Left colon (tissue), 2 donors: Measurements from ENCODE around the gene NKD1. TPM values are rescaled to one million over a fixed set of nuclear protein-coding genes. Genes with fewer than 3 reads are reported as not detected.

Experiments
- ATAC-seq: fragments of 200-7000 bp; cut with Tn5 transposase; one replicate; pipeline ENCODE4 v1.9.1; 2020; ENCODE audit warnings: mild to moderate bottlenecking, moderate library complexity
- DNase-seq, 2 donors: peaks; one replicate each; pipeline ENCODE4 v3.0.0-alpha.2; 2020
- intact Hi-C, 2 donors: fragments of 100-400 bp; cut with DNase I in 1 of 2; cut with micrococcal nuclease in 1 of 2; formaldehyde crosslinking; loops; one replicate each; pipeline versions ENCODE4 v1.11.2 to v1.14.0; 2022; cut with DNase I, micrococcal nuclease
- total RNA-seq, 2 donors: library from RNA; stranded (reverse); fragmentation: NEBNext Ultra II Directional; extraction: Animal tissue kit (Norgen Biotek cat#: 25700); gene quantifications; one replicate each; pipeline ENCODE4 v1.2.1, GENCODE V29; 2021
- donor health status: DM: no; HTN: no; CAD: no.
- donor health status: DM: yes; HTN: yes; CAD: no.

NKD1 gene
- total RNA-seq, 2 donors from 2014 or later, result 1.6 to 5.6 TPM

DNA sequence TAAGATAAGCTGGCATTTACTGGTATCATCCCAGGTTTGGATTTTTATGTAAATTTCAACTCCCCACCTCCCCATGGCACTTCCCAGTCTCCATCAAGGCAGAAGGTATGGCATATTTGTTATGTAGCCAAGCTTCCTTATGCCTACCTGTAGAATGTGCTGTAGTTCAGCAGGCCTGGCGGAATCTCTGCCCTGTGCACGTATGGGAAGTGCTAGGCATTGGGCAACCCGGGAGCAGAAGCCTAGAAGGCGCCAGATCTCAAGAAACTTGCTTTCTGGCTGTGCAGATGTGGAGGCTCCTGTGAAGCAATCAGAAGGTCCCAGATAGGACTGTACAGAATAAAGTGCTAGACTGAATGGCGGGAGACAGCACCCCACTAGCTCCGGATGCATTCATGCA, 68.2 kb downstream of the NKD1 start:
- ATAC-seq, result no peak
- intact Hi-C loops, result no loop called here
- DNase-seq, result no peak

GRCh38 chr16:50616883-50617645, 68.9 kb downstream of the NKD1 start:
- ATAC-seq, result no peak
- intact Hi-C loops, result no loop called here

DNA sequence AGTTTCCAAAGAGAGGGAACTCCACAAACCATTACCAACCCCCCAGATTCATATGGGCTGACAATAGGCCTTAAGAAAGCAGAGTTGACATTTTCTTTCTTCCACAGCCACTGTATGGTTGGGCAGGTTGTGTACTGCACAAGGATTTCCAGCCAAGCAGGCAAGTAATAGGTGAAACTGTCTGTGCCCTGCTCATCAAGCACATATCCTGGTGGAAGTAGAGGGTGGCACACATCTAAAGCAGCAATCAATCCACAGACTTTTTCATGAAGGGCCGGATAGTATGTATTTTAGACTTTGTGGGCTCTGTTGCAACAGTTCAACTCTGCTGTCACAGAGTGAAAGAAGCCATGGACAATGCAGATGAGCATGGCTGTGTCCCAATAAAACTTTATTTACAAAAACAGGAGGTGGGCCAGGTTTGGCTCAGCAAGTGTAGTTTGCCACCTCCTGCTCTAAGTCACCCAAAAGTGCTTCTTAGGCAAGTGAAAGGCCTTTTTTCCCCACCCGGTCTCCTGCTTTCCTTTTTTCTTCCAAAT, 69.5 kb downstream of the NKD1 start:
- no peak for ATAC-seq
- no peak for DNase-seq
- intact Hi-C loops, result no loop called here

More at GRCh38 chr16:50616883-50617645, 68.9 kb downstream of the NKD1 start:
- DNase-seq, result peak in 1 of 2 donors; percentile 57

DNA sequence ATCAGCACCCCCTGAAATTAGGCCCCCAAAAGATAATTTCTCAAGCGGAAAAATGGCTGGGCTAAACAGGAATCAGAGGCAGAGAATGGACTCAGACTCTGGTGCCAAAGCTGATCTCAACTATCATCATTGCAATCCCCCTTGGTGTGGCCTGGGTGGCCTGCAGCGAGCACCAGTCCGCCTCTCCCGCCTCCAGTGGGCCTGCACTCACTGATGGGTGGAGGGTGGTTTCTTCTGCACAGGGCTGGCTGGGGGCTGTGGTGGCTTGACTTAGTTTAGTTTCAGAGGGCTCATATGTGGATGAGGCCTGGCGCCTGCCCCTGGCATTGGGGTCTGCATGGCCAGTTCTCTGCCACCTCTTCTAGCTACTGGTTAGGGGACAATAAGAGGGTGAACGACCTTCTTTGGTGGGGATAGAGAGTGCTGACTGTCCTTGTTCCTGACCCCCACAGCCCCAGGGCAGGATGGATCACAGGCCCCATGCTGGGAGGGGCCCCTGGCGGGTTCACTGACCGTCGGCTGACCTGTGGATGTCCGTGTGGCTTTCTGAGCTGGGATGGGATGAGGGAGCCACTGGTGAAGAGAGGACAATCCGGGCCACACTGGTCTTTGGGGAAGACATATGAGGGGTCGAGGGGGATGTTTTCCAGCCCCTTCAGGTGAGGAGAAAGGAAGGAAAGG, 70.2 kb downstream of the NKD1 start:
- DNase-seq (no peak), ATAC-seq (no peak)
- intact Hi-C loops, result no loop called here

DNA sequence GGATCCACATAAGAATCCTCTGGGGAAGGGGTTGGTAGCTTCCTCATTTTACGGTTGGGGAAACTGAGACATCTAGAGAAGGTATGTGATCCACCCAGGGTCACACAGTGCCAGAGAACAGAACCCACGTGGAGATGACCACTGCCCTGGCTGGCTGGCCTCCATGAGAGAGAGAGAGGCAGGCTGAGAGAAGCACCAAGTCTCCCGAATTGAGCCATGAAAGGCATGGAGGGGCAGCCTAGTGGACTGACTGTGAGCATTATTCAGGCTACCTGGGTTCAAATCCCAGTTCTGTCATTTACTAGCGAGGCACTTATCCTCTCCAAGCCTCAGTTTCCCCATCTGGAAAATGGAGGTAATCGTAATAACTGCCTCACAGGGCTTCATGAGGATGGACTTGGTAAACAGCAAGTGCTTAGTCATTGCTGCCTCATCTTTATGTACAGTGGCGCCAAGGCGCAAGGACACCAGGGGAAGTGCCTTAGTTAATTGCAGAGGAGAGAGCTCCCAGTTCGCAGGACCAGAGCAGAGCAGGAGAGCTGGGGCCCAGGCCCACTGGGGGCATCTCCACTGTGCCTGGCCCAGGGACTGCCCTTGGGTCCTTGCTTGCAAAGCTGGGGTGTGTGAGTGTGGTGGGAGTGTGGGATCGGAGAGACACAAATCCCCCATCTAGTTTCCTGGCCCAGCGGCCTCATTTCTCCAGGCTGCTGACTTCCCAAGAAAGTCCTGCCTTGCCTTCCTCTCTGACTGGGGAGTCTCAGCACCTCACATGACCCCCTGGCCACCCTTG, 71.7 kb downstream of the NKD1 start:
- intact Hi-C loops, result no loop called here
- ATAC-seq (no peak), DNase-seq (no peak)

DNA sequence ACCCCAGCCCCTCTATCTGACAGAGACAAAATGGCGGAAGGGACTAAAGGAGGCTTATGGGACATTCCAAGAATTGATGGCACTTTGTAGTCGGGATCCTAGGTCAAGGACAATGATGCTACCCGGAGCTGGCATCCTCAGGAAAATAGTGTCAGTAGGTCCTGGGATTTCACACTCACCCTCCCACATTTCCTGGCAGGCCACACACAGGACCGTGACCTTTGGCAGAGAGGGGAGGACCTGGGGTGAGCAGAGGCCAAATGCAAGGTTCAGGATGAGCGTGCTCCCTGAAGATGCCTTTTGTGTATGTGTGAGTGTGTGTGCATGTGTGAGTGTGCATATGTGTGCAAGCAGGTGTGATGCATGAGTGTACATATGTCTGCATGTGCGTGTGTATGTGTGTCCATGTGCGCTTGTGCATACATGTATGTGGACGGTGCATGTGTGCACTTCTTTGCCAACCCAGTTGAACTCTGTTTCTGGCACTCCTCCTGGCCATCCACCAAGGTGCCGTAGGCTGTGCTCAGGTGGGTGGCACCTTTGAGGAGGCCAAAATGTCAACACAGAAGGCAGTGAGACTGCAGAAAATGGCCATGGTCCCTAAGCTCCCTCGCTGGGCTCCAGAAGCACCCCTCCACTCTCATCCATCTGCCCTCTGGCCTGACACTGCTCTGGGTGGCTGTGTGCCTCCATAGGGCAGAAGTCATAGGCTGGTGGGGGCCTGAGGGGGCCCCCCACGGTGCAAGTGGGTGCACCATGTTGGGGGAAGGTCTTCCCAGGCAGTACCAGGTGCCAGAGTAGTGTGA, 72.7 kb downstream of the NKD1 start:
- ATAC-seq (no peak), DNase-seq (no peak)
- intact Hi-C loops, result no loop called here

DNA sequence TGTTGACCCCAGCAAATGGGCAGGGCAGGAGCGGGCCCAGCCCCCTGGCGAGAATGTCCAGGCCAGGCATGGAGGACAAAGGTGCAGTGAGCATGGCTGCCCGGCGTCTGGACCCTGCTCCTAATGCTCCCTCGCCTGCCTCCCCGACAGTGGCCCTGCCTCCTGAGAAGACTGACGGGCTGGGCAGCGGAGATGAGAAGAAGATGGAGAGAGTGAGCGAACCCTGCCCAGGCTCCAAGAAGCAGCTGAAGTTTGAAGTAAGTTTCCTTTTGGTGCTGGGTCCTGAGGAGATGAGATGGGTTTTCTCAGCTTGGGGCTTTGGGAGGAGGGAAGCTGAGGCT, 73.2 kb downstream of the NKD1 start:
- no peak for ATAC-seq
- intact Hi-C loops, result no loop called here
- DNase-seq, result no peak

GRCh38 chr16:50622029-50622428, 73.8 kb downstream of the NKD1 start:
- DNase-seq, result no peak
- intact Hi-C loops, result no loop called here
- ATAC-seq, result no peak

- intact Hi-C loops, result no loop called here
- ATAC-seq (no peak), DNase-seq (no peak)
Measured at GRCh38 chr16:50622643-50623369, 74.6 kb downstream of the NKD1 start.

GRCh38 chr16:50624449-50624970, 76.3 kb downstream of the NKD1 start:
- intact Hi-C loops, result no loop called here
- no peak for DNase-seq
- no peak for ATAC-seq

- ATAC-seq (no peak), DNase-seq (no peak)
- intact Hi-C loops, result no loop called here
Measured at GRCh38 chr16:50625374-50625773, 77.2 kb downstream of the NKD1 start.

GRCh38 chr16:50626868-50627267, 78.7 kb downstream of the NKD1 start:
- DNase-seq, result no peak
- intact Hi-C loops, result no loop called here
- ATAC-seq, result no peak

GRCh38 chr16:50627419-50627818, 79.2 kb downstream of the NKD1 start:
- ATAC-seq (peak; percentile 23), DNase-seq (peak; percentile 45 to 53)
- intact Hi-C loops, result no loop called here

GRCh38 chr16:50628156-50628802, 80.1 kb downstream of the NKD1 start:
- DNase-seq (no peak), ATAC-seq (no peak)
- intact Hi-C loops, result no loop called here

DNA sequence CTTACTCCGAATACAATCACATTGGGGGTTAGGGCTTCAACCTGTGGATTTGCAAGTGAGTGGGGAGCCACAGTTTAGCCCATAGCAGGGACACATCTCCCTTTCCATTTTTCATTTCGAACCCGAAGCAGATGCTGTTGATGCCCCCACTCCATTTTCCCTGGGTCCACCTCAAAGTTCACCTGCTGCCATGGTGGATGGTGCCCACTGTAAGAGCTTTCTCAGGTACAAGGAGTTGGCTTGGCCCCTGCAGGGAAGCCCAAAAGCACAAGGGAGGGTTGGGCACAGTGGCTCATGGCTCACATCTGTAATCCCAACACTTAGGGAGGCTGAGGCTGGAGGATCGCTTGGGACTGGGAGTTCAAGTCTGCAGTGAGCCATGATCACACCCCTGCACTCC, 81.1 kb downstream of the NKD1 start:
- ATAC-seq (no peak), DNase-seq (no peak)
- intact Hi-C loops, result no loop called here

DNA sequence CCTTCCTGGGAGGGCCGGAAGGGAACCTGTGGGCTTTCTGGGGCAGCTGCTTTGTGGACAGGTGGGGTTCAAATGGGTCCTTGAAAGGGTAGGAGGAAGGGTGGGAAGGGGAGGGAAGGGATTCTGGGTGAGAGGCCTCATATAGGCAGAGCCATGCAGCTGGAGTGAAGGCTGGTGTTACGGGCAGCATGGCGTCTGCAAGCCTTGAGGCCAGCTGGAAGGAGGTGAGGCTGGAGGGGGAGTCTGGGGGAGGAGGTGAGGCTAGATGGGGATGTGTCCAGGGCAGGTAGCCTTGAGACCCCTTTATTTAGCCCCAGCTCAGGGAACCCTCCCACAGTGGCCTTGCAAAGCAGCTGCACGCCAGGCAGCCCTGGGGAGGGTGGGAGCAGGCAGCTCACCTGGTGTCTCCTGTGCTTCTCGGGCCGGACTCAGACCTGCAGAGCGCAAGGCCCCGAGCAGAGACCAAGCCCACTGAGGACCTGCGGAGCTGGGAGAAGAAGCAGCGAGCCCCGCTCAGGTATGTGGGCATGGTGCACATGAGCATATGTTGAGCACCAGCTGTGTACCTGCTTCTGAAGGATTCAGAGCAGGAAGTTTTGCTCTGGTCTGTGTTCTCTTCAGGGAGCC, 82.3 kb downstream of the NKD1 start:
- intact Hi-C loops, result no loop called here
- ATAC-seq (no peak), DNase-seq (no peak)
